C4-2B (cell line): ENCODE measurements around the gene CLNS1A.

ENCODE experiments used
- H3K27ac ChIP-seq: fragments of 450-650 bp; 2 replicates; pipeline ENCODE4 v1.5.1; 2017
- ZFX ChIP-seq: fragments of 450-650 bp; IDR thresholded peaks from 2 replicates; pipeline ENCODE4 v1.6.1; 2017
- TF ChIP-seq, protein P1 (sequence below): fragments of 450-650 bp; conservative IDR thresholded peaks from 2 replicates; pipeline ENCODE4 v1.5.1; 2017; ENCODE audit warnings: mild to moderate bottlenecking

The CLNS1A gene

DNA sequence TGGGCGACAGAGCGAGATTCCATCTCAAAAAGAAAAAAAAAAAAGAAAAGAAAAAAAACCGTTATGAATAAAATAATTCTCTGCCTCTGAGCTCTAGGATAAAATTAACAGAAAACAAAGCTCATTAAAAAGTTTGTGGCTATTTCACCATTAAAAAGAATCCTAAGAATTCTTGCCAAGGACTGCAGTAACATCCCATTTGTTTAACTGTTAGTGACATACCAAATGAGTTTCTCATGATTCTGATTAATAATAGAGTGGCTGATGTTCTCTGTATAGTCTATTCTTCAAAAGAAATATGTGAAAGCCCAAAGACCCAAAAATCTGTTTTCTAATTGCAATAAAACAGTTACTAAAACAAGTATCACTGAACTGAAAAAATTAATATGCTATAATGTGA, 19.7 kb downstream of the CLNS1A start:
- TF ChIP-seq ZFX, result no peak
- TF ChIP-seq, protein P1, sequence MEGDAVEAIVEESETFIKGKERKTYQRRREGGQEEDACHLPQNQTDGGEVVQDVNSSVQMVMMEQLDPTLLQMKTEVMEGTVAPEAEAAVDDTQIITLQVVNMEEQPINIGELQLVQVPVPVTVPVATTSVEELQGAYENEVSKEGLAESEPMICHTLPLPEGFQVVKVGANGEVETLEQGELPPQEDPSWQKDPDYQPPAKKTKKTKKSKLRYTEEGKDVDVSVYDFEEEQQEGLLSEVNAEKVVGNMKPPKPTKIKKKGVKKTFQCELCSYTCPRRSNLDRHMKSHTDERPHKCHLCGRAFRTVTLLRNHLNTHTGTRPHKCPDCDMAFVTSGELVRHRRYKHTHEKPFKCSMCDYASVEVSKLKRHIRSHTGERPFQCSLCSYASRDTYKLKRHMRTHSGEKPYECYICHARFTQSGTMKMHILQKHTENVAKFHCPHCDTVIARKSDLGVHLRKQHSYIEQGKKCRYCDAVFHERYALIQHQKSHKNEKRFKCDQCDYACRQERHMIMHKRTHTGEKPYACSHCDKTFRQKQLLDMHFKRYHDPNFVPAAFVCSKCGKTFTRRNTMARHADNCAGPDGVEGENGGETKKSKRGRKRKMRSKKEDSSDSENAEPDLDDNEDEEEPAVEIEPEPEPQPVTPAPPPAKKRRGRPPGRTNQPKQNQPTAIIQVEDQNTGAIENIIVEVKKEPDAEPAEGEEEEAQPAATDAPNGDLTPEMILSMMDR, result no peak
- no peak overlapping the region for H3K27ac ChIP-seq

DNA sequence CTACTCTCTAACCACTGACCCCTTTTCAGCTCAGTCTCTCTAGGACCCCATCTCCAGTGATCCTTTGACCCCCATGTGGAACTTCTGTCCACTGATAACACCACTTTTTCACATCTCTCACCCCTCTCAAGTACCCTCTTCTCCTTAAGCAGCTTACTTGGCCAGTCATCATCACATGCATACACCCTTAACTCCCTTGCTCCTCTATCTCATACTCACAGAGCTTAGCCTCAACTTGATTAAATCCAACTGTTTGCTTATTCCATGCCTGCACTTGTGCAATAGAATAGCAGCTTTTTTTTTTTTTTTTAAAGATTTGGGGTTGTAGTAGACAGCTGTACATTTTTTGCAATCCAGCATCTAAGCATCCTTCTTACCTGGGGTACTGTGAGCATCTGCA, 25.7 kb downstream of the CLNS1A start:
- TF ChIP-seq, protein P1, result no peak
- no peak for TF ChIP-seq ZFX
- H3K27ac ChIP-seq, result no peak overlapping the region

DNA sequence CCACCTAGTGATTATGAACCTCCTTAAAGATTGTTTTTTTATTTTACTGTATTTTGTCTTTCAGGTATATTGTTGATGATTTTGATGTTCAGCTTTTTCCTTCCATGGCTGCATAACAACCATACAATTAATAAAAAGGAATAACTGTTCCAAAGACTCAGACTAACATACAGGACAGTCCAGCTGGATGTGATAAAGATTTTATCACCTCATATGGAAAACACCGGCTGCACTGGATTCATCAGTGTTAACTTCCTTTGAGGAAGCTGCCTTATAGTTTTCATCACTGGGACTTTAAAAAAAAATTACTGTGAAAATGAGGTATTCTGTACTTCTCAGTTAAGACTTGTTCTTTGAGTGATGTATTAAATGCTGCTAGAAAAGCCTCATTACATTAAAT, 28.4 kb downstream of the CLNS1A start:
- TF ChIP-seq, protein P1, result no peak
- no peak for TF ChIP-seq ZFX
- no peak overlapping the region for H3K27ac ChIP-seq

DNA sequence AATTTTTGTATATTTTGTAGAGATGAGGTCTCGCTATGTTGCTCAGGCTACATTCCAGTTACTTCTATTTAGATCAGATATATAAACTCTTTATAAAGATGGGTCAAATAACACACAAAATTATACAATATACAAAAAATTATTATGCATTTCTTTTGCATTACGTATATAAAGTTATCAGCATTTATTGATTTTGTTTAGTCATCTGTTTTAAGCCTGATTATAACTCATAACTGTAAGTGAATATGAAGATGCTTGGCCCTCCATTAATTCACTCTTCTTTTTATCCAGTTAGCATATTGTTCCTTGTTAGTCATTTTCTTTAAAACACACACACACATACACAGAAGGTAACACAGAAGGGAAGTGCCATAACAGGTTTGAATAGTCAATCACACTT, 33.3 kb downstream of the CLNS1A start:
- TF ChIP-seq ZFX, result no peak
- TF ChIP-seq, protein P1, result no peak
- H3K27ac ChIP-seq, result no peak overlapping the region

DNA sequence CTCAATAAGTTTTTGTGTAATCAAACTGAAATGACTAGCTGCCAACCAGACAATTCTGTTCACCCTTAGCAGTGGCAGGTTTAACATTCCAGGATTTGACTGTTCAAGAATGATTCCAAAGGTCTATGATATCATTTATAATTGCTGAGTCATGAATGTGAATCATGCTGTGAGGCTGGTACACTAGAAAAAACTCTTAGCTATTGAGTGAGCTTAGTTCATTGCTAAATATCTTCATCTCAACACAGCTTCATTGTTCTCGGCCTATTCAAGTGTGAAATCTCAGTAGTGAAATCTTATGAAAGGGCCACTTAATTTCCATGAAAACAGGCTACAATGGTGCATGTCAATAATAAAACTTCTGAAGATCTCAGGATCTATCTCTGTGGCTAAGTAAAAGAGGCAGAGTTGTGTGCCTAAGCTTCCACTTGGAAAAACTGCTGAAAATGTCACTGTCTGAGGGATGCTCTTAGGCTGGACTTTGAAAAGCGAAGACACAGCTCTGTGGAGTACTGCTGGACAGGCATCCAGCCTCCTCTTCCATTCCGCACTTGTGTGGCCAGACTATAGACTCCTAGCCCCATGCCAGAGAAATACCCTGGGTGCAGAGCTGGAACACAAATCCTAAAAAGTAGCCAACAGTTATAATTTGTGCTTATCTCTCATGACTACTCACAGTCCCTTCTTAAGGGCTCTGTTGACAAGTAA, 35.1 kb downstream of the CLNS1A start:
- TF ChIP-seq, protein P1, result no peak
- no peak for TF ChIP-seq ZFX
- no peak overlapping the region for H3K27ac ChIP-seq

DNA sequence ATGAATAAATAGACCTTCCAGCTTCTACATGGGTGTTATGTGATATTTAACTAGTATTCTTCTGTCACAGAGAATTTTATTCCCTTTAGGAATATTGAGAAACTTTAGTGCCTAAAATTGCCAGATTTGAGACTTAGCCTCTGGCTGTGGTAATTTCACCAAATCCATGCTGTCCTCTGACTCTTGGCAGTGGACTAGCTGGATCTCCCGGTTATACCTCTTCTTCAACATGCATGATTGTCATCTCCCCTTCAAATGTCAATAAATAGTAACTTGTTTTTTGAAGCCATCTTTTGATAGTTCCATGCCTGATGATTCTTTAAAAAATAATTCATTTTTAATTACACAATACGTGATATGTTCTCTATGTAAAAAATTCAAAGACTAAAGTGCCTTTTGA, 39.4 kb downstream of the CLNS1A start:
- TF ChIP-seq, protein P1, result no peak
- TF ChIP-seq ZFX, result no peak
- peak overlapping the region; percentile 30; the same call in 1 of the 2 replicates for H3K27ac ChIP-seq

DNA sequence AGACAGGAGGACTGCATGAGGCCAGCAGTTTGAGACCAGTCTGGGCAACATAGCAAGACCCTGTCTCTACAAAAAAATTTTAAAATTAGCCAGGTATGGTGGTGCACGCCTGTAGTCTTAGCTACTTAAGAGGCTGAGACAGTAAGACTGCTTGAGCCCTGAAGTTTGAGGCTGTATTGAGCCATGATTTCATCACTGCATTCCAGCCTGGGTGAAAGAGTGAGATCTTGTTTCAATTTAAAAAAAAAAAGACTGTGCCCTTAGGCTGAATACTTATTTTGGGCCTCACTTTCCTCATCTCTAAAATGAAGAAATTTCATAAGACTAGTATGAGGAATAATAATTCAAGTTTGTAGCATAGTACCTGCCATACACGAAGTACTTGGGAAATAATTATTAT, 41.0 kb downstream of the CLNS1A start:
- TF ChIP-seq, protein P1, result no peak
- no peak for TF ChIP-seq ZFX
- H3K27ac ChIP-seq, result no peak overlapping the region
